GM19395 (cell line): ENCODE results near the gene SCRN3.
"Not testable (repeated sequence)": the region's sequence is repeated elsewhere in the genome, so short reads cannot be mapped to it uniquely, and the experiment has no call there.

Experiments used
- ATAC-seq: cut with Tn5 transposase; IDR thresholded peaks from one replicate; pipeline ENCODE4 v1.9.1; 2021; ENCODE audit warnings: mild to moderate bottlenecking, moderate library complexity; ENCODE audit not compliant: unreplicated experiment

The SCRN3 gene

DNA sequence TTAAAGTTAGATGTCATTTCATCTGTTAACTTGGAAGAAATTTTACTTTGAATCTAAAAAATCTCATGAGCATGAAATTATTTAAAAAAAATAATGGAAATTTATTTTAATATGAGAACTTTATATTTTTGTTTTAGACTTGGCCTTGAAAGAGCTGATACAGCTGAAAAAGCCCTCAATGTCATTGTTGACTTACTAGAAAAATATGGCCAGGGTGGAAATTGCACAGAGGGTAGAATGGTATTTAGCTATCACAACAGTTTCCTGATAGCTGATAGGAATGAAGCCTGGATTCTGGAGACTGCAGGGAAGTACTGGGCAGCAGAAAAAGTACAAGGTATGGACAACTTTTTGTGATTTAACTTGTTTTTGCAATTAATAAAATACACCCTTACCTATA is 5.3 kb downstream of the SCRN3 start:
- no peak for ATAC-seq

DNA sequence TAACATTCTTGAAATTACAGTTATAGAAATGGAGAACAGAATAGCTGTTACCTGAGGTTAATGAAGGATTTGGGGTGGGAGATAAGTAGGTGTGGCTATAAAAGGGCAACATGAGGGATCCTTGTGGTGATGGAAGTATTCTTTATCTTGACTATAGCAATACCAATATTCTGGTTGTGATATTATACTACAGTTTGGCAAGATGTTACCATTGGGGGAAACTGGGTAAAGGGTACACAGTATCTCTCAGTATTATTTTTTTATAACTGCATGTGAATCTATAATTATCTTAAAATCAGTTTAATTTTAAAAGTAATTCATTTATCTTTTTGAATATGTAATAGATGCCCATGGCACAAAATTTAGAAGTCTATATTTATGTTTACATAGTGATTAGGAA is 8.1 kb downstream of the SCRN3 start:
- ATAC-seq: no peak

DNA sequence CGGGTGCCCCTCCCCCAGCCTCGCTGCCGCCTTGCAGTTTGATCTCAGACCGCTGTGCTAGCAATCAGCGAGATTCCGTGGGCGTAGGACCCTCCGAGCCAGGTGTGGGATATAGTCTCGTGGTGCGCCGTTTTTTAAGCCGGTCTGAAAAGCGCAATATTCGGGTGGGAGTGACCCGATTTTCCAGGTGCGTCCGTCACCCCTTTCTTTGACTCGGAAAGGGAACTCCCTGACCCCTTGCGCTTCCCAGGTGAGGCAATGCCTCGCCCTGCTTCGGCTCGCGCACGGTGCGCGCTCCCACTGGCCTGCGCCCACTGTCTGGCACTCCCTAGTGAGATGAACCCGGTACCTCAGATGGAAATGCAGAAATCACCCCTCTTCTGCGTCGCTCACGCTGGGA is 14.5 kb downstream of the SCRN3 start:
- not testable (repeated sequence) for ATAC-seq

DNA sequence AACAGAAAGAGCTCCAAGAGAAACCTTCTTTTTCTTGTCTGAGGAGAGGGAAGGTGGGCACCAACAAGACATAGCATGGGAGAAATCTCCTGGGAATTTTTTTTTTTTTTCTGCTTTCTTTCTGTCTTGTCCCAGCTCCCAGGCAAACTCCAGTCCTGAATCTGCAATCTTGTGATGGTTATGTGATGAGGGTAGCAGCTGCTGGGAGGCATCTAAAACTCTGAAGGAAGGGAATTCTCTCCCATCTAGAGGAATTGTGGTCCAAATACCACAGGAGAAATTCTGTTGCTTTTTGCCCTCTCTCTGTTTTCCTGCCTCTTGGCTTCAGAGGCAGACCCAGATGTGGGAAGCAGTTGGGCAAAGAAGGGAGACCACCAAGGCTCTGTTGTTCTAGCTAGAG is 16.7 kb downstream of the SCRN3 start:
- no peak for ATAC-seq

DNA sequence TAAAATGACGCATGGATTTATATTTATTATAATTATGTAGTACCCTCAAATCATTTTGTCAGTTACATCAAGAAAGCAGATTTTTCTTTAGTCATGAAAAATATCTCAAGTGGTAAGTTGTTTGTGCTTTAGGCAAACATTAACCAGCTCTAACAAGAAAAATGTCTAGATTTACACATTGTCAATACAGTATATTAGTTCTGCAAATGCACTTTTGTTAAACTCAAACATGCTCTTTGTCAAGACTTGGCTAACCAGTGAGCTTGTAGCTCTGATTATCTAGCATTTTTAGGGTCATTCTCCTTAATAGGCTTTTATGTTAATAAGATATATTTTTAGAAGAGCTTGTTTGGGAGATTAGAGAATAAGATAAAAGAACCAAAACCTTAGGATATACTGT is 32.7 kb downstream of the SCRN3 start:
- ATAC-seq: no peak

DNA sequence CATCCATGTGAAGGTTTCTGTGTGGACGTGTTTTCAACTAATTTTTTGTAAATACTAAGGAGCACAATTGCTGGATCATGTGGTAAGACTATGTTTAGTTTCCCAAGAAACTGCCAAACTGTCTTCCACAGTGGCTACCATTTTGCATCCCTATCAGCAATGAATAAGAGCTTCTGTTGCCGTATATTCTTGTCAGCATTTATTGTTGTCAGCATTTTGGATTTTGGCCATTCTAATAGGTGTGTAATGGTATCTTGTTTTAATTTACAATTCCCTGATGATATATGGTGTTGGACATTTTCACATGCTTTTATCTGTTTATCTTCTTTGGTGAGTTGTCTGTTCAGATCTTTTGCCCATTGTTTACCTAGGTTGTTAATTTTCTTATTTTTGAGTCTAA is 34.5 kb downstream of the SCRN3 start:
- ATAC-seq: no peak

DNA sequence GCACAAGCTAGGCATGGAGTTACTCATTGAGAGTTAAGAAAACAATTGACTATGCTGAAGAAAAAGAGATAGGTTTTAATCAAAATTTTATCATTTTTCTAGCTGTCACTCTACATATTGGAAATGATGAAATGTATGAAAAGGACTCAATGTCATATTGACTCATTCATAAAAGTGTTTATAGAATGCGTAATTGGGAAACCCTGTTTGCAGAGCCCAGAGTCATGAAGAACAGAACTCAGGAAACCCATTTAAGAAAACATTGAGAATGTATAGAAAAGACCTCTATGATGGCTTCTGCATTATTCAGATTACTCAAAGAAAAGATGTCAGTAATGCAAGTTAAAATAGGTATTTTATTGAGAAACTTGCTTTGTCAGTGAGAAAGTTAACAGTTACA is 36.4 kb downstream of the SCRN3 start:
- no peak for ATAC-seq

DNA sequence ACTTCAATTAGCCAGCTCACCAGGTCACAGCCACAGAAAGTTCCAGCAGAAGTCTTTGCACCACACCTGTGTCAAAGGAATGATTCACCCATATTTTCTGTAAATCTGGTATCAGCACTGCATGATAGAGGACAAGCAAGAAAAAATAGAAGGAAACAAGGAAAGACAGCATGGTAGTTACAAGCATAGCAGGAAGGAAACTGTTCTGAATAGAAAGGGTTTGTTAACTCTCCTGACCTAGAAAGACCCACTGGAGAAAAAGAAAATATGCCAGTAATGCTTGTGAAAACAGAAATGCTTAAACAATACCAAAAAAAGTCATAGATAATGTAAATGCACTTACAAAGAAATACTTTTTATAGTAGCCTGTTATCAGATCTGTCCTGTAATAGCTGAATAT is 40.8 kb downstream of the SCRN3 start:
- no peak for ATAC-seq

DNA sequence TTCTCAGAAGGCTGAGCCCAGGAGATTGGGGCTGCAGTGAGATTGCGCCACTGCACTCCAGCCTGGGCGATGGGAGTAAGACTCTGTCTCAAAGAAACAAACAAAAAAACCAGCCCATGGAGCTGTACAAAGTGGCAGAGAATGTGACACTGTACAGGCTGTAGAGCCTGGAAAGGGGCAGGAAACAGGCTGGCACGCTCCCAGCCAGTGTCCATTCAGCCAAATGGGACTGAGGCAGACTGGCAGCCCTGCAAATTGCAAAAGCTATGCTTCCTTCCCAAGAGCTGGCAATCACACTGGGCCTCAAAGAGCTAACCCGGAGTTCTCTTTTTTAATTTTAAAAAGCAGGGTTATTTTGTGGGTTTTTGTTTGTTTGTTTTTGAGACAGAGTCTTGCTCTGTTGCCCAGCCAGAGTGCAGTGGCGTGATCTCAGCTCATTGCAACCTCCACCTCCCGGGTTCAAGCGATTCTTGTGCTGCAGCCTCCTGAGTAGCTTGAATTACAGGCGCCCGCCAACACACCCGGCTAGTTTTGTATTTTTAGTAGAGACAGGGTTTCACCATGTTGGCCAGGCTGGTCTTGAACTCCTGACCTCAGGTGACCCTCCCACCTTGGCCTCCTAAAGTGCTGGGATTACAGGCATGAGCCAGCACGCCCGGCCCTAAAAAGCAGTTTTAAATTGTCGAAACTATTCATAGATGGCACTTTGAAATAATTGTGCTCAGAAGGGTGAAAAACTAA is 42.8 kb downstream of the SCRN3 start:
- ATAC-seq: no peak

DNA sequence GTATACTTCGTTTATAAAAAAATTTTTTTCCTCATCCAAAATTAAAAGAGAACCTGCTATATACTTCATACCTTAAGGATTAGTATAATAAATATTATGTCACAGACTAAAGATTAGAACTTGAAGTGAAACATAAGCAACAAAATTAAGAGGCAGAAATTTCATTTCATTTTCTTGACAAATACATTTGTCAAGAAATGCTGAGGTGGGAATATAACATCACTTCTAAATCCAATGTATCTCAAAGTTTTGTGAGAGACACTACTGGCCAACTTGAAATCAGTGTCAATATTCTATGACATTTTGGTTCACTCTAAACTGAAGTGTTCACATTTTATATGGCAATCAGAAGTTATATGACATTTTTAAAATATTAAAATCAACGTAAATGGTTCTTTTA is 43.8 kb downstream of the SCRN3 start:
- no peak for ATAC-seq

DNA sequence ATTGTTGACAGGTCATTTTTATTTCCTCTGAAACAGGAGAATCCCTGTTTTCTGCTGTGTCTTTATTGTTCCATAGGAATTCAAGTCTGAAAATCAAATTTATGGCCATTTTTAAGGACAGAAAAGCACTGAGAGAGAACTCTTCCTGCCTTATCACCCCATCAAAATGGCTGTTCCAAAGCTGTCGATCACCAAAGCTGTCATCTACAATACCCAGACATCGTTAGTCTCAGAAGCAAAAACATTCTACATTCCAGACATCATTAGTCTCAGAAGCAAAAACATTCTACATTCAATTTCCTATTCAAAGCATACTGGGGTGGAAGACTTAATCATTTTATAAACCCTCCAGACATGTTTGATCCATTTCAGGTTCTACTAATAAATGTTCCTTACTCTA is 44.4 kb downstream of the SCRN3 start:
- no peak for ATAC-seq

DNA sequence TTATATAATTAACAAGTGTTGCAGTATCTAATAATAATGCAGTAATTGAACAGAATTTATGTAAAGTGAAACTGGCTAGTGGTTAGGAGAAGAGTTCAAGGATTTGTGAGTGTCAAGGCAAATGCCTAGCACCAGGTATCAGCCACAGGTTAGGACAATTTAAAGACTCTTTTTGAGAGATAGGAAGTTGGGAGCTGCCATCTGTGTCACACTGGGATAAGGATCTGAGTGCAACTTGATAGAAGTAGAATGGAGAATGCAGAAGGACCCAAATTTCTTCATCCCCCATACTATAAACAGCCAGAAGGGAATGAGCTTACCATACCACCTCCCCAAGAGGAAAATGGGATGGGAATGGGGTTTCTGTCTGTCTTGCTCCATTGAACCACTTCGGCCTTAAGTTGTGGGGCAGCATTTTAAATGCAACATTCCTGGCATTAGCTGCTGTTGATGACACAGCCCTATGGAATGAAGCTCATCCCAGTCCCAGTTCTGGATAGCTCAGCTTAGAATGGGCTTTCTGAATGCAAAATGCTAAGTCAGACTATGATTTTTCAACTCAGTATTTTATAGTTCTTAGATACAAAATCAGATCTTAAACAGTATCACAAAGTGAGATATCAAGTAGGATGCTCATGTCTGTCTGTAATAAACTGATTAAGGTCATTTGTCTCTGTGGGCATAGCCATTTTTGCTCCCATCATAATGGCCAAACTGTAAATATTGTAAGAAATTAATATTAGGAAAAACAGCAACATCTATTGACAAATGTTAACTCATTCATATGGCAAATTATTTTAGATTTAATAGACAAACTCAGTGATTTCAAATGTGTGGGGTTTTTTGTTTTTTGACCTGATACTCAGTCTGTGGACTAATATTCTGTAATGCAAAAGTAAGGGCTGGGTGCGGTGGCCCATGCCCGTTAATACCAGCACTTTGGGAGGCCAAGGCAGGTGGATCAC is 47.3 kb downstream of the SCRN3 start:
- no peak for ATAC-seq

DNA sequence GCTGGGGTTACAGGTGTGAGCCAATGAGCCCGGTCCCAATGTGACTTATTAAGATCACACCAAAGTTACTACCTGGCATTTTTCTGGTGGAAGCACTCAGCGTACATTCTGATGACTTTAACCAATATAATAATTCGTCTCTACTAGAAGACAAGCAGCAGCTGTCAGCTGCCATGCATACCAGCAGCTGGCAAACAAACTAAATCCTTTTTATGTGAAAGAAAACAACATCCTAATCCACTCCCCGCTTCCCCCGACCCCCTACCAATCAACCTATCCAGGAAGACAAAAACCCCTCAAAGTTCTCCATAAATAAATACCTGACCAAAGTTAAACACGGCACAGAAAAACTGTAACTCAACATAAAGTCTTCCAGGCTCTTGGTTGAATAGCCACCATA is 49.2 kb downstream of the SCRN3 start:
- ATAC-seq: no peak

DNA sequence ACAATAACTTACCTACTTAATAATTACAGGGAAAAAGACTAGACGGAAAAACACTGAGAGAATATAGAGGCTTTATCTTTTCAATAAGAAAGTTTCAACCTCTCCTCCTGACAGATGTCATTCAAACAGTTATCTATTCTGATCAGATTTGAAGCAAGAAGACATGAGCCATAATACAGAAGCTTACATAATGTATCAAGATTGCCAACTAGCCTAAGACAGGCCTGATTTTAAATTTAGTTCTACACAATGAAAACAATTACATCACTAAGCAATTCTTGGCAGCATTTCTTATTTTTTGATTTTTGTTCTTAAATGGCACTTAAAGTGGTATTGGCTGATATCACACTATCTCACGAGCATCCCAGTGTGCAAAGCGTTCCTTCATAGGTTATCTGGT is 49.7 kb downstream of the SCRN3 start:
- no peak for ATAC-seq

DNA sequence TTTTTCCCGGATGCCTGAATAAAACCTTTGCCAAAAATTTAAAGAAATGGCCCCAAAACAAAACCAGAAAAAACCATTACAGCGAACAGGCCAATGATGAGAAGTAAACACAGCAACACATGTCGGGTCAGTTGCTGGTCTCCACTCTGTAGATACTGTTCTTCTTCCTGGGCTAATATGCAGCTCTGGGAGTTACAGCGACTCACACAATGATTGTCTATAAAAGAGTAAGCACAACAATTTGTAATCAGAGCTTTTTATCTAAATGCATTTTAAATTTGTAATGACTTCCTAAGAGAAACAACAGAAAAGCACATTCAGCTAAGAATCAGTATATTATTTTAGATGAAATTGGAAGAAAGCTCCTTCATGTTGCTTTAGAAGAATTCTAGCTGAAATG is 51.0 kb downstream of the SCRN3 start:
- no peak for ATAC-seq

DNA sequence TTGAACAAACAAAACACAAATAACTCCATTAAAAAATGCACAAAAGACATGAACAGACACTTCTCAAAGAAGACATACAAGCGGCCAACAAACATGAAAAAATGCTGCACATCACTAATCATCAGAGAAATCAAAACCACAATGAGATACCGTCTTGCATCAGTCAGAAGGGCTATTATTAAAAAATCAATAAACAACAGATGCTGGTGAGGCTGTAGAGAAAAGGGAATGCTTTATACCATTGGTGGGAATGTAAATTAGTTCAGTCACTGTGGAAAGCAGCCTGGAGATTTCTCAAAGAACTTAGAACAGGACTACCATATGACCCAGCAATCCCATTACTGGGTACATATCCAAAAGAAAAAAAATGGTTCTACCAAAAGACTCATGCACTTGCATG is 53.5 kb downstream of the SCRN3 start:
- no peak for ATAC-seq

DNA sequence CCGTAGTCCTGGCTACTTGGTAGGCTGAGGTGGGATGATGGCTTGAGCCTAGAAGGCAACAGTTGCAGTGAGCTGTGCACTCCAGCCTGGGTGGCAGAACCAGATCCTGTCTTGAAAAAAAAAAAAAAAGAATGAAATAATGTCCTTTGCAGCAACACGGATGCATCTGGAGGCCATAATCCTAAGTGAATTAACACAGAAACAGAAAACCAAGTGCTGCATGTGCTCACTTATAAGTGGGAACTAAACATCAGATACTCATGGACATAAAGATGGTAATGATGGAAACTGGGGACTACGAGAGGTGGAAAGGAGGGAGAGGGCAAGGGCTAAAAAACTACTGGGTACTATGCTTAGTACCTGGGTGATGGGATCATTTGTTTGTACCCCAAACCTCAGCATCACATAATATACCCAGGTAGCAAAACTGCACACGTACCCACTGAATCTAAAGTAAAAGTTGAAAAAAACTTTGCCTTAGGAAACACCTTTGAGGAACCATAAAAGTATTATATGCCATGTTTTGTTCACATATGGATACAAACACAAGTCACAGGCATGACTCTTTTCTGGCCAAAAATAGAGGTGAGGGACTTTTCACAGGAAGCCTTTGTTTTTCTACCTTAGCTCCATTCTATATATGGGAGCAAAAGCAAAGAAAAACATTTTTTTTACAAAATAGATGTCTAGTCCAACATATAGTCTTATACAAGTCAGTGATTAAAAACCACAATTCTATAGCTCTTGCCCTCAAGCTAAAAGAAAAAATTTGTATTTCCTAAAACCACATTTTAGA is 54.7 kb downstream of the SCRN3 start:
- no peak for ATAC-seq

DNA sequence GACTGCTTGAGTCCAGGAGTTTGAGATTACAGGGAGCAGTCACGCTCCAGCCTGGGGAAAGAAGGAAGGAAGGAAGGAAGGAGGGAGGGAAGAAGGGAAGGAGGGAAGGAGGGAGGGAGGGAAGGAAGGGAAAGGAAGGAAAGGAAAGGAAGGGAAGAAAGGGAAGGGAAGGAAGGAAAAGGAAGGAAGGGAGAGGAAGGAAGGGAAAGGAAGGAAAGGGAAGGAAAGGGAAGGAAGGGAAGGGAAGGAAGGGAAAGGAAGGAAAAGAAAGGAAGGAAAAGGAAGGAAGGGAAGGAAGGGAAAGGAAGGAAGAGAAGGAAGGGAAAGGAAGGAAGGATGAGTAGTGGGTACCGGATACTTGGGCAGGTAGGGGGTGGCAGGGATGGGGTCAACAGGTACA is 59.0 kb downstream of the SCRN3 start:
- ATAC-seq: no peak

DNA sequence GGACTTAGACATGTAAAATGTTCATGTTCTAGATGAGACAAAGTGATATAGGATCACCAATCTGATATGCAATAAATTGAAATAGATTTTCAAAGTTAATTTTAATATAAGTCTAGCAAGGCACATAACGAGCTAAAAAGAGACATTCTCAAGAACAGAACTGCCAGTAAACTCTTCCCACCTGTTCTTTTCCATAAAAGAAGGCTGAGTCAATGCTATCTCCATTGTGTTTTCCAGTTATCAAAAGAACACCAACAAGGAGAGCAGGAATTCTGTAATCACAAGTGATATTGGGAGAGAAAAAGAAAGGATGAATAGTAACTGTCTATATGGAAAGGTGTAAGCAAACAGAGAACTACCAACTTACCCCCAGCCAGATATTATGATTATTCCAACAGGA is 65.7 kb downstream of the SCRN3 start:
- no peak for ATAC-seq

DNA sequence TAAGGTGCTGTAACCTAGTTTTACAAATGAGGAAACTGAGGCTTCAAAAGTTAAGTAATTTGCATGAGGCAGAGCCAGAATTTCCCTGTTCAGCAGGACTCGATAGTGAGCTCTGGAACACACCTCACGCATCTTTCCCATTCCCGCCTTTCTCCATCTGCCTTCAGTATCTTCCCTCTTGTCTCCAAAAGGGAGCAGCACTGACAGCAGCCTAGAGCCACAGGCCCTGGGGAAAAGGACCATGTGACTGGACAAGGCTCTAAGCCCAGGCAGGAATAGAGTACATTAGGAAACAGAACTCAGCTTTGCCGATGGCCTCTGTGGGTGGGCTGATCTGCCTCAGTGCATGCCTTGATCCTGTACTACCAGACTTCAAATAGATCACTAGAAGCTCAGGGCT is 69.8 kb downstream of the SCRN3 start:
- ATAC-seq: no peak

DNA sequence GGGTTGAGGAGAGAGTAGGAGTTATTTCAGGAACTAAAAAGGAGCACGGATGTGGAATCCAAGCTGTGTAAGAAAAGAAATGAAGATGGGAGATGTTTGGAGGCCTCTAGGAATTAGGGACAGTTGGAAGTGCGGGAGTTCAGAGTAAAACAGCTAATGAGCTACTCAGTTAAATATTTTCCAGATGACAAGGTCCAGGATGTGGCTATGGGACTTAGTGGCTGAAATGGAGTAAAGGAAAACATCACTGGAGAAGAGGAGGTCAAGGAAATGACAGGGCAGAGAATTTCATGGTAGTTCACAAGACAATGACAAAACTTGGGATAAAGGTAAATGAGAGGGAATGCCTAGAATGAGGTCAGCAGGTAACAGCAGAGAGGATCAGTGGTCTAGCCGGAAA is 78.3 kb downstream of the SCRN3 start:
- ATAC-seq: no peak
